HepG2 (cell line): ENCODE data around the gene GTF2H3. TPM values are rescaled to one million over a fixed set of nuclear protein-coding genes. Genes with fewer than 3 reads are reported as not detected.

Experiments
- NCOA5 ChIP-seq: sonication (generic); formaldehyde crosslinking; IDR thresholded peaks from 2 replicates; pipeline ENCODE4 v1.4.0; 2020; ENCODE audit warnings: missing genetic modification reagents
- NCOR1 ChIP-seq: fragments of 200-600 bp; sonication (generic); IDR thresholded peaks from 2 replicates; pipeline ENCODE4 v1.7.0; 2017; ENCODE audit warnings: antibody characterized with exemption, low read length, borderline replicate concordance
- PHF8 ChIP-seq: sonication (generic); formaldehyde crosslinking; IDR thresholded peaks from 2 replicates; pipeline ENCODE4 v1.5.0; 2020; ENCODE audit warnings: missing genetic modification reagents
- SALL2 ChIP-seq: sonication (generic); formaldehyde crosslinking; IDR thresholded peaks from 2 replicates; pipeline ENCODE4 v1.8.1; 2023; ENCODE audit warnings: mild to moderate bottlenecking, missing genetic modification reagents, inconsistent platforms
- ZNF34 ChIP-seq: sonication (generic); formaldehyde crosslinking; IDR thresholded peaks from 2 replicates; pipeline ENCODE4 v1.4.0; 2020; ENCODE audit warnings: mild to moderate bottlenecking, missing genetic modification reagents, borderline replicate concordance
- ZNF441 ChIP-seq: sonication (generic); formaldehyde crosslinking; IDR thresholded peaks from 2 replicates; pipeline ENCODE4 v1.7.0; 2021; ENCODE audit warnings: missing genetic modification reagents, borderline replicate concordance
- ZNF644 ChIP-seq: IDR thresholded peaks from 2 replicates; pipeline ENCODE4 v1.6.1; 2016; ENCODE audit warnings: low read depth
- ZNF709 ChIP-seq: sonication (generic); formaldehyde crosslinking; IDR thresholded peaks from 2 replicates; pipeline ENCODE4 v1.5.0; 2020; ENCODE audit warnings: mild to moderate bottlenecking, missing genetic modification reagents
- ZNF749 ChIP-seq: sonication (generic); formaldehyde crosslinking; IDR thresholded peaks from 2 replicates; pipeline ENCODE4 v1.8.0; 2022; ENCODE audit warnings: mild to moderate bottlenecking, missing genetic modification reagents, moderate library complexity, borderline replicate concordance
- ZNF777 ChIP-seq: sonication (generic); formaldehyde crosslinking; IDR thresholded peaks from 2 replicates; pipeline ENCODE4 v1.4.0; 2020; ENCODE audit warnings: missing genetic modification reagents
- ZZZ3 ChIP-seq: sonication (generic); formaldehyde crosslinking; IDR thresholded peaks from 2 replicates; pipeline ENCODE4 v1.4.0; 2020; ENCODE audit warnings: missing genetic modification reagents, mild to moderate bottlenecking, borderline replicate concordance
- polyA plus RNA-seq, 8 experiments: library from polyadenylated mRNA; depleted of rRNA in 3 of 8; stranded (reverse) in 7 of 8; unstranded in 1 of 8; fragments of >200 nt; fragmentation: Illumina TruSeq in 4 of 8; extraction: Trizol in 4 of 8; gene quantifications; 2 replicates each; pipeline versions ENCODE4 v1.2.1 to v1.2.3, GENCODE V29; 2011 to 2016; ENCODE audit warnings: low read depth in 4 of 8, missing spikeins in 1 of 8, mixed read lengths in 1 of 8; ENCODE audit not compliant: insufficient read depth in 1 of 8
- total RNA-seq, 5 experiments: library from RNA; depleted of rRNA; stranded (reverse); fragments of >200 nt; fragmentation: Illumina TruSeq; extraction: Trizol; gene quantifications; 2 replicates each; pipeline ENCODE4 v1.2.3, GENCODE V29; 2016; ENCODE audit warnings: low read depth in 1 of 5
- TF ChIP-seq, protein P1 (sequence below): sonication (generic); formaldehyde crosslinking; IDR thresholded peaks from 2 replicates; pipeline ENCODE4 v1.8.0; 2023; ENCODE audit warnings: mild to moderate bottlenecking, missing genetic modification reagents
- TF ChIP-seq, protein P2 (sequence below): sonication (generic); formaldehyde crosslinking; IDR thresholded peaks from 2 replicates; pipeline ENCODE4 v1.4.0; 2020; ENCODE audit warnings: missing genetic modification reagents
- TF ChIP-seq, protein P3 (sequence below): IDR thresholded peaks from 2 replicates; pipeline ENCODE4 v1.6.1; 2016; ENCODE audit warnings: missing compliant biosample characterization, missing genetic modification reagents, borderline replicate concordance
- TF ChIP-seq, protein P4 (sequence below): sonication (generic); formaldehyde crosslinking; IDR thresholded peaks from 2 replicates; pipeline ENCODE4 v1.4.0; 2020; ENCODE audit warnings: missing genetic modification reagents, borderline replicate concordance
- TF ChIP-seq, protein P5 (sequence below): sonication (generic); formaldehyde crosslinking; IDR thresholded peaks from 2 replicates; pipeline ENCODE4 v1.4.0; 2020; ENCODE audit warnings: missing genetic modification reagents, low read depth, mild to moderate bottlenecking, borderline replicate concordance

Gene GTF2H3
- total and polyA plus RNA-seq, 2 of the 13 experiments (the other 11 are each of a cell fraction or from before 2014, with no cell fraction given), result 35.8 to 58.8 TPM

DNA sequence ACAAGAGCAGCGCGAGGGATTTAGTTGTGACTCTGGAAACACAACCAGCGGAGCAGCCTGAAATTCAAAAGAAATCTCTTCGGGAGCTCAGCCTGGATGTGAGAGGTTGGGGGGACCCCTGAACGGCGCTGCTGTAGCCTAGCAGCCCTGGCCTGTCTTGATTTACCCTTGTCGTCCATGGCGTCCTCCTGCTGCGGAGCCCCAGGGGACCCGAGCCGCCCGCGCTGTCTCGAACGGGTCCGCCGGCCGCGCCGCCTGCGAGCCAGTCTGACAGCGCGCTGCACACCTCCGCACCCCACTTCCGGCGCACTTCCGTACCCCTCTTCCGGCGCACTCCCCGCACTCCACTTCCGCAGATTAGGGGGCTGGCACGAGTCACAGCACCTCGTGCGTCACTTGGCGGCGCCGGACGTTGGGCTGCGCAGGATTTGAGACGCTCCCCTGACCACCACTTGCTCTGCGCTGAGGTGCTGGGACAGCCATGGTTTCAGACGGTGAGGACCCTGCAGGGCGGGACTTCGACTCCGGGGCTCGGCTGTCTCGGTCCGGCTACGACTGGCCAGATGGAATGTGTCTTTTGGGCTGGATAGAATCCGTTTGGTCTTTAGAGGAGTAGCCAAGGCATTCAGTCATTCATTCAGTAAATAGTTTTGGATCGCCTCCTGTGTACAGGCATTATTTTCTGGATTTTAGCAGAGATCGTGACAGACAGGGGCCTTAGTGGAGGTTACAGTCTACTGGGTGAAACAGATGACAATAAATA, at the start of gene GTF2H3, which contains the start of gene EIF2B1 (continued):
- no peak; the same call in 1 of the 2 replicates for TF ChIP-seq ZNF34 (CRISPR knock-in tag)
- TF ChIP-seq NCOA5 (CRISPR knock-in tag), result no peak
- TF ChIP-seq, protein P1, sequence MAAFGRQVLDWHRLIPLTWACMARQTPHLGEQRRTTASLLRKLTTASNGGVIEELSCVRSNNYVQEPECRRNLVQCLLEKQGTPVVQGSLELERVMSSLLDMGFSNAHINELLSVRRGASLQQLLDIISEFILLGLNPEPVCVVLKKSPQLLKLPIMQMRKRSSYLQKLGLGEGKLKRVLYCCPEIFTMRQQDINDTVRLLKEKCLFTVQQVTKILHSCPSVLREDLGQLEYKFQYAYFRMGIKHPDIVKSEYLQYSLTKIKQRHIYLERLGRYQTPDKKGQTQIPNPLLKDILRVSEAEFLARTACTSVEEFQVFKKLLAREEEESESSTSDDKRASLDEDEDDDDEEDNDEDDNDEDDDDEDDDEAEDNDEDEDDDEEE (CRISPR knock-in tag), result peak; percentile 64
- peak; percentile 95 for TF ChIP-seq PHF8 (CRISPR knock-in tag)
- peak; percentile 94; the same call in 1 of the 2 replicates for TF ChIP-seq ZZZ3
- peak; percentile 66; the same call in 1 of the 2 replicates for TF ChIP-seq ZNF441 (CRISPR knock-in tag)
- TF ChIP-seq ZNF777, result 0 out of 2 replicates have a peak, but pooled peaks have one; percentile 64
- no peak for TF ChIP-seq NCOR1
- TF ChIP-seq, protein P2, sequence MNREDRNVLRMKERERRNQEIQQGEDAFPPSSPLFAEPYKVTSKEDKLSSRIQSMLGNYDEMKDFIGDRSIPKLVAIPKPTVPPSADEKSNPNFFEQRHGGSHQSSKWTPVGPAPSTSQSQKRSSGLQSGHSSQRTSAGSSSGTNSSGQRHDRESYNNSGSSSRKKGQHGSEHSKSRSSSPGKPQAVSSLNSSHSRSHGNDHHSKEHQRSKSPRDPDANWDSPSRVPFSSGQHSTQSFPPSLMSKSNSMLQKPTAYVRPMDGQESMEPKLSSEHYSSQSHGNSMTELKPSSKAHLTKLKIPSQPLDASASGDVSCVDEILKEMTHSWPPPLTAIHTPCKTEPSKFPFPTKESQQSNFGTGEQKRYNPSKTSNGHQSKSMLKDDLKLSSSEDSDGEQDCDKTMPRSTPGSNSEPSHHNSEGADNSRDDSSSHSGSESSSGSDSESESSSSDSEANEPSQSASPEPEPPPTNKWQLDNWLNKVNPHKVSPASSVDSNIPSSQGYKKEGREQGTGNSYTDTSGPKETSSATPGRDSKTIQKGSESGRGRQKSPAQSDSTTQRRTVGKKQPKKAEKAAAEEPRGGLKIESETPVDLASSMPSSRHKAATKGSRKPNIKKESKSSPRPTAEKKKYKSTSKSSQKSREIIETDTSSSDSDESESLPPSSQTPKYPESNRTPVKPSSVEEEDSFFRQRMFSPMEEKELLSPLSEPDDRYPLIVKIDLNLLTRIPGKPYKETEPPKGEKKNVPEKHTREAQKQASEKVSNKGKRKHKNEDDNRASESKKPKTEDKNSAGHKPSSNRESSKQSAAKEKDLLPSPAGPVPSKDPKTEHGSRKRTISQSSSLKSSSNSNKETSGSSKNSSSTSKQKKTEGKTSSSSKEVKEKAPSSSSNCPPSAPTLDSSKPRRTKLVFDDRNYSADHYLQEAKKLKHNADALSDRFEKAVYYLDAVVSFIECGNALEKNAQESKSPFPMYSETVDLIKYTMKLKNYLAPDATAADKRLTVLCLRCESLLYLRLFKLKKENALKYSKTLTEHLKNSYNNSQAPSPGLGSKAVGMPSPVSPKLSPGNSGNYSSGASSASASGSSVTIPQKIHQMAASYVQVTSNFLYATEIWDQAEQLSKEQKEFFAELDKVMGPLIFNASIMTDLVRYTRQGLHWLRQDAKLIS (CRISPR knock-in tag), result 0 out of 2 replicates have a peak, but pooled peaks have one; percentile 32
- TF ChIP-seq, protein P3, sequence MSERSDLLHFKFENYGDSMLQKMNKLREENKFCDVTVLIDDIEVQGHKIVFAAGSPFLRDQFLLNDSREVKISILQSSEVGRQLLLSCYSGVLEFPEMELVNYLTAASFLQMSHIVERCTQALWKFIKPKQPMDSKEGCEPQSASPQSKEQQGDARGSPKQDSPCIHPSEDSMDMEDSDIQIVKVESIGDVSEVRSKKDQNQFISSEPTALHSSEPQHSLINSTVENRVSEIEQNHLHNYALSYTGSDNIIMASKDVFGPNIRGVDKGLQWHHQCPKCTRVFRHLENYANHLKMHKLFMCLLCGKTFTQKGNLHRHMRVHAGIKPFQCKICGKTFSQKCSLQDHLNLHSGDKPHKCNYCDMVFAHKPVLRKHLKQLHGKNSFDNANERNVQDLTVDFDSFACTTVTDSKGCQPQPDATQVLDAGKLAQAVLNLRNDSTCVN (CRISPR knock-in tag), result 0 out of 2 replicates have a peak, but pooled peaks have one; percentile 21
- no peak for TF ChIP-seq ZNF644 (CRISPR knock-in tag)
- peak; percentile 96 for TF ChIP-seq SALL2 (CRISPR knock-in tag)
- TF ChIP-seq, protein P4, sequence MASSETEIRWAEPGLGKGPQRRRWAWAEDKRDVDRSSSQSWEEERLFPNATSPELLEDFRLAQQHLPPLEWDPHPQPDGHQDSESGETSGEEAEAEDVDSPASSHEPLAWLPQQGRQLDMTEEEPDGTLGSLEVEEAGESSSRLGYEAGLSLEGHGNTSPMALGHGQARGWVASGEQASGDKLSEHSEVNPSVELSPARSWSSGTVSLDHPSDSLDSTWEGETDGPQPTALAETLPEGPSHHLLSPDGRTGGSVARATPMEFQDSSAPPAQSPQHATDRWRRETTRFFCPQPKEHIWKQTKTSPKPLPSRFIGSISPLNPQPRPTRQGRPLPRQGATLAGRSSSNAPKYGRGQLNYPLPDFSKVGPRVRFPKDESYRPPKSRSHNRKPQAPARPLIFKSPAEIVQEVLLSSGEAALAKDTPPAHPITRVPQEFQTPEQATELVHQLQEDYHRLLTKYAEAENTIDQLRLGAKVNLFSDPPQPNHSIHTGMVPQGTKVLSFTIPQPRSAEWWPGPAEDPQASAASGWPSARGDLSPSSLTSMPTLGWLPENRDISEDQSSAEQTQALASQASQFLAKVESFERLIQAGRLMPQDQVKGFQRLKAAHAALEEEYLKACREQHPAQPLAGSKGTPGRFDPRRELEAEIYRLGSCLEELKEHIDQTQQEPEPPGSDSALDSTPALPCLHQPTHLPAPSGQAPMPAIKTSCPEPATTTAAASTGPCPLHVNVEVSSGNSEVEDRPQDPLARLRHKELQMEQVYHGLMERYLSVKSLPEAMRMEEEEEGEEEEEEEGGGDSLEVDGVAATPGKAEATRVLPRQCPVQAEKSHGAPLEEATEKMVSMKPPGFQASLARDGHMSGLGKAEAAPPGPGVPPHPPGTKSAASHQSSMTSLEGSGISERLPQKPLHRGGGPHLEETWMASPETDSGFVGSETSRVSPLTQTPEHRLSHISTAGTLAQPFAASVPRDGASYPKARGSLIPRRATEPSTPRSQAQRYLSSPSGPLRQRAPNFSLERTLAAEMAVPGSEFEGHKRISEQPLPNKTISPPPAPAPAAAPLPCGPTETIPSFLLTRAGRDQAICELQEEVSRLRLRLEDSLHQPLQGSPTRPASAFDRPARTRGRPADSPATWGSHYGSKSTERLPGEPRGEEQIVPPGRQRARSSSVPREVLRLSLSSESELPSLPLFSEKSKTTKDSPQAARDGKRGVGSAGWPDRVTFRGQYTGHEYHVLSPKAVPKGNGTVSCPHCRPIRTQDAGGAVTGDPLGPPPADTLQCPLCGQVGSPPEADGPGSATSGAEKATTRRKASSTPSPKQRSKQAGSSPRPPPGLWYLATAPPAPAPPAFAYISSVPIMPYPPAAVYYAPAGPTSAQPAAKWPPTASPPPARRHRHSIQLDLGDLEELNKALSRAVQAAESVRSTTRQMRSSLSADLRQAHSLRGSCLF, result no peak
- TF ChIP-seq, protein P5, sequence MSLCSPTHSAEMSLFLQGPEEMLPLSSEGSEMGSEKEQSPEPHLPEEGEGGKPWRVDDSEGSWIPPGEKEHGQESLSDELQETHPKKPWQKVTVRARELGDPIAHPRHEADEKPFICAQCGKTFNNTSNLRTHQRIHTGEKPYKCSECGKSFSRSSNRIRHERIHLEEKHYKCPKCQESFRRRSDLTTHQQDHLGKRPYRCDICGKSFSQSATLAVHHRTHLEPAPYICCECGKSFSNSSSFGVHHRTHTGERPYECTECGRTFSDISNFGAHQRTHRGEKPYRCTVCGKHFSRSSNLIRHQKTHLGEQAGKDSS (CRISPR knock-in tag), result peak; percentile 74; the same call in 1 of the 2 replicates
- peak; percentile 76; the same call in 1 of the 2 replicates for TF ChIP-seq ZNF709 (CRISPR knock-in tag)
- peak; percentile 62; the same call in 1 of the 2 replicates for TF ChIP-seq ZNF749 (CRISPR knock-in tag)
